Testis (tissue), 3 donors: Measurements from ENCODE around the gene IQSEC3. TPM values are rescaled to one million over a fixed set of nuclear protein-coding genes. Genes with fewer than 3 reads are reported as not detected.

Experiments
- DNase-seq: peaks from one replicate; pipeline ENCODE4 v3.0.0-alpha.2; 2019
- H3K27ac ChIP-seq, 2 donors: fragments of 200-600 bp; sonication (generic); one replicate each; pipeline ENCODE4 v1.5.1; 2019
- H3K27me3 ChIP-seq: fragments of 200-600 bp; sonication (generic); one replicate; pipeline ENCODE4 v1.5.1; 2019
- H3K36me3 ChIP-seq: fragments of 200-600 bp; sonication (generic); one replicate; pipeline ENCODE4 v1.5.1; 2017; ENCODE audit warnings: low read depth; ENCODE audit errors: missing control alignments
- H3K4me1 ChIP-seq: fragments of 200-600 bp; sonication (generic); one replicate; pipeline ENCODE4 v1.5.1; 2019
- H3K4me3 ChIP-seq, 2 donors: fragments of 200-600 bp; sonication (generic); one replicate each; pipeline ENCODE4 v1.5.1; 2017 to 2019
- H3K9me3 ChIP-seq: fragments of 200-600 bp; sonication (generic); one replicate; pipeline ENCODE4 v1.5.1; 2017
- POLR2A ChIP-seq: fragments of 450-650 bp; IDR thresholded peaks from one replicate; pipeline ENCODE4 v1.6.1; 2017; ENCODE audit warnings: antibody characterized with exemption, mild to moderate bottlenecking, moderate library complexity
- WGBS, 2 donors: methylation state at CpG; one replicate each; pipeline ENCODE4 v1.1.5; 2018; 5-methylcytosine and 5-hydroxymethylcytosine counted together
- intact Hi-C: fragments of 100-400 bp; cut with DNase I; formaldehyde crosslinking; loops from one replicate; pipeline ENCODE4 v1.15.1; 2023; ENCODE audit warnings: low total_unique reads
- polyA plus RNA-seq: library from polyadenylated mRNA; stranded (reverse); fragments of 350-450 nt; fragmentation: Illumina TruSeq; extraction: RNeasy Lipid Tissue Mini Kit (QIAGEN cat#74804); gene quantifications from one replicate; pipeline ENCODE4 v1.2.3, GENCODE V29; 2014; ENCODE audit warnings: low read depth, low replicate concordance; ENCODE audit not compliant: insufficient read depth
- total RNA-seq, 2 donors: library from RNA; depleted of rRNA; stranded (reverse); fragments of >200 nt; gene quantifications; one replicate each; pipeline ENCODE4 v1.2.3, GENCODE V29; 2016
- TF ChIP-seq, protein P1 (sequence below), 3 experiments: fragments of 450-650 bp in 2 of 3; fragments of 200-600 bp in 1 of 3; sonication (generic) in 1 of 3; IDR thresholded peaks; one replicate each; pipeline ENCODE4 v1.5.1; 2016 to 2019; ENCODE audit warnings: antibody characterized with exemption in 3 of 3, mild to moderate bottlenecking in 2 of 3, moderate library complexity in 1 of 3

The IQSEC3 gene
- total and polyA plus RNA-seq, 3 donors from 2014 or later, result 3.9 to 12.2 (median 4.5) TPM

DNA sequence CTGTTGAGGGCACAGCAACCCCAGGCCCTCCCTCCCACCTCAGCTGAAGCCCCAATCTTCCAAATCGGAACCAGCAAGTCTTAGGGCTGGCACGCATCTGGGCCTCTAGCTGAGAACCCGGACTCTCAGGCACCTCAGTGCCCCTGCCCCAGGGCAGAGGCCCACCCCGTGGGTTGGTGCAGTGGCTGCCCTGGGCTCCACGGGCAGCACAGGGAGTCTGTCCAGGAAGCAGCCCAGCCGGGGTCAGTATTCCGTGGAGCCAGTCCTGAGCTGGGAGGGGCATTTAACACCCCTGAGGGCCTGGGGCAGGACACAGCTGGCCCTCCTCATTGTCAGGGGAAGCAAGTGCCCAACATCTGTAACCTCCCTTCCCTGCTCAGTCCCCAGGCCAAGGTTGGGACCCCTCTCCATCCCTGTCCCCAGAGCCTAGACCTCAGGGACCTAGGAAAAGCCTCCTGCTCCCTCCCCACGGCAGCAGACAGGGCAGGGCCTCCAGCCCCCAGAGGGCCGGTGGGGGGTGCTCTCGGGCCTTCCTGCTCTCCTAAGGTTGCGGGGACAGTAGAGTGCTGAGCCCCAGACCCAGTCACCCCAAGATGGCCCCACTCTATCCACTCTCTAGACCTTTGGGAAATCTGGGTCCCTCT, 110.9 kb downstream of the IQSEC3 start:
- Histone ChIP-seq H3K4me1 (peaks cover 71% of the 10 kb centered on the region), H3K4me3 (no peak overlapping the region), H3K36me3 (no peaks in the 10 kb centered on the region), H3K27me3 (no peaks in the 10 kb centered on the region), H3K9me3 (no peaks in the 10 kb centered on the region), H3K27ac (peak overlapping the region; percentile 19 to 38)
- WGBS, 2 donors, result 61 to 82% methylated on average over 3 to 11 of the region's 11 CpGs
- TF ChIP-seq, protein P1, sequence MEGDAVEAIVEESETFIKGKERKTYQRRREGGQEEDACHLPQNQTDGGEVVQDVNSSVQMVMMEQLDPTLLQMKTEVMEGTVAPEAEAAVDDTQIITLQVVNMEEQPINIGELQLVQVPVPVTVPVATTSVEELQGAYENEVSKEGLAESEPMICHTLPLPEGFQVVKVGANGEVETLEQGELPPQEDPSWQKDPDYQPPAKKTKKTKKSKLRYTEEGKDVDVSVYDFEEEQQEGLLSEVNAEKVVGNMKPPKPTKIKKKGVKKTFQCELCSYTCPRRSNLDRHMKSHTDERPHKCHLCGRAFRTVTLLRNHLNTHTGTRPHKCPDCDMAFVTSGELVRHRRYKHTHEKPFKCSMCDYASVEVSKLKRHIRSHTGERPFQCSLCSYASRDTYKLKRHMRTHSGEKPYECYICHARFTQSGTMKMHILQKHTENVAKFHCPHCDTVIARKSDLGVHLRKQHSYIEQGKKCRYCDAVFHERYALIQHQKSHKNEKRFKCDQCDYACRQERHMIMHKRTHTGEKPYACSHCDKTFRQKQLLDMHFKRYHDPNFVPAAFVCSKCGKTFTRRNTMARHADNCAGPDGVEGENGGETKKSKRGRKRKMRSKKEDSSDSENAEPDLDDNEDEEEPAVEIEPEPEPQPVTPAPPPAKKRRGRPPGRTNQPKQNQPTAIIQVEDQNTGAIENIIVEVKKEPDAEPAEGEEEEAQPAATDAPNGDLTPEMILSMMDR (IDR thresholded peaks at IDR 0.05), result no peak
- TF ChIP-seq POLR2A, result no peak
- intact Hi-C loops, result no loop called here
- no peak for DNase-seq

DNA sequence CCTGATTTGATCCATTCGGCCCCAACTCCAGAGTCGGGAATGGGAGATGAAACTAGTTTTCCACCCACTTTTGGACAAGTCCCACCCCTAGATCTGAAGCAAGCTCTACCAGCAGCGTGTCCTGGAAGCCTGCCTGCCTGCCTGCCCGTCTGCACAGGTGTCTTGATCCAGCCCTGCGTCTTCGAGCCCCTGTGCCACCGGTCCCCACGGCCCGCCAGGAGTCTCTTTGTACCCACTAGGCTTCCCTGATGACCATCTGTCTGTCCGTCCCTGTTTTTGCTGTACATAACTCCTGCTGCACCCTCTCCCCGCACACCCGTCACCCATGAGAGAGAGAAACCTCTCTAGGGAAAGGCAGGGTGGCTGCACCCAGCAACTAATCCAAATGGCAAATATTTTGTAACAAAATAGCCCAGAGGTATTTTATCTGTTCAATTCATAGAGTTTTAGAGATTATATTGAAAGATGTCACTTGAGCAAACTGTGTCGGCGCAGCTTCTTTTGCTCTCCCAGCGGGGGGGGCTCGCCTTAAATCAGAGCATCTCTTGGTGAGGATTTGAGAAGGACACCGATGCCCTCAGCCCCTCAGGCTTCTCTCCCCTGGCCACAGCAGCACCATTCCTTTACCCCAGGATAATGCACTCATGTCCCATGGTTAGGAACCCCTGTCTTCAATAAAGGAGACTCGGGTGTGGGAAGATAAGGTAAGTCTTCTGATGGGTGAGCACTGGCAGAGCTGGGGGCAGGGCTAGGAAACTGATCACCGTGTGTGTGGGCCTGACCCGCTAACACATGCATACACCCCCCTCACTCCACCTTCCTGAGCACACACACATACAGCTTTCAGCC, 111.6 kb downstream of the IQSEC3 start:
- no peak for DNase-seq
- H3K4me3 ChIP-seq, result no peak overlapping the region
- no peak for TF ChIP-seq POLR2A
- TF ChIP-seq, protein P1 (IDR thresholded peaks at IDR 0.05), result no peak
- no peaks in the 10 kb centered on the region for H3K36me3 ChIP-seq
- WGBS, 2 donors, result 70 to 82% methylated on average over 20 of the region's 20 CpGs
- intact Hi-C loops, result no loop called here
- no peaks in the 10 kb centered on the region for H3K27me3 ChIP-seq
- no peaks in the 10 kb centered on the region for H3K9me3 ChIP-seq
- H3K27ac ChIP-seq, result peak overlapping the region; percentile 19 to 38
- peaks cover 65% of the 10 kb centered on the region for H3K4me1 ChIP-seq

DNA sequence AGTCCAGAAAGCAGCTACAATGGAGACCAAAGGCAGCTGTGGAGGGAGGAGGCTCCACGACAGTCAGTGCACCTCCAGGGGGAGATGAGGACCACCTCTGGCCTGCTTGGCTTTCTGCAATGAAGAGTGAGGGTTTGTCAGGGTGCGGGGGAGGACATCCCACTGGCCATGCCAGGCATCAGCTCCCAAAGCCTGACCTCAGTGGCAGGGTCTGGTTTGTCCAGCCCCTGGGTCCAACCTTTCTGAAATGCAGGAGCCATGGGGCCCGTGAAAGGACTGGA, 112.2 kb downstream of the IQSEC3 start:
- H3K4me1 ChIP-seq, result peaks cover 61% of the 10 kb centered on the region
- DNase-seq, result no peak

DNA sequence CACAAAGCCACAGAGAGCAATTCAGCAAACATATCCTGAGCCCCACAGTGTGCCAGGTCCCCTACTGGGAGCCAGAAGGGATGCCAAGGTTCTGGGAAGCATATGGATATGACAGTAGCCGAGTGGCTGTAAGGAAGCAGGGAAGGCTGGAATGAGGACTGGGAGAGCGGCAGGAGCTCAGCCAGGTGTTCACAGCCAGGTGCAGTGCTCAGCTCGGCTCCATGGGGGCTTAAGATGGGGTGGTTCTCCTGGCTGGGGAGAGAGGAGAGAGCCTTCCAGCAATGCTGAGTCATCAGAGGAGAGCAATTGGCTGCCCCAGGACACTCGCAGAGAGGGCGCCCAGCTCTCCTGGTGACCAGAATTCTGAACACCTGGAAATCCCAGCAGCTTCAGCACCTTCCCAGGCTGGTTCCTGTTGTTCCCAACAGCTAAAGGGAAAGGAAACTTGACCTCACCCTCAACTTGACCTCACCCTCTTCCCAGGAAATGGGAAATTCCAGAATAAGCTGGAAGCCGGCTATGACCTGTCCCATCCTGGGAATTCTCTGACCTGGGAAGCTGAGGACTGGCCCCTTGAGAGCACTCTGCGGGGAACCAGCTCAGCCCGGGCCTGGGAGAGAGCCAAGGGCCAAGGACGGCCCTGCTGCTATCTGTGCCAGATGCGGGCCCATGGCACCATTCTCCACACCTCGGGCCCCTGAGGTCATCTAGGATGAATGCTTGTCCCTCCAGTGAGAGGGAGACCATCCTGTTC, 112.7 kb downstream of the IQSEC3 start:
- Histone ChIP-seq H3K27me3 (no peaks in the 10 kb centered on the region), H3K27ac (no peak overlapping the region), H3K4me1 (peaks cover 57% of the 10 kb centered on the region), H3K36me3 (no peaks in the 10 kb centered on the region), H3K4me3 (no peak overlapping the region), H3K9me3 (no peaks in the 10 kb centered on the region)
- no peak for DNase-seq
- 73 to 74% methylated on average over 6 to 11 of the region's 11 CpGs for WGBS, 2 donors
- no peak for TF ChIP-seq POLR2A
- TF ChIP-seq, protein P1 (IDR thresholded peaks at IDR 0.05), result no peak
- intact Hi-C loops, result no loop called here

More for the DNA sequence above, 112.2 kb downstream of the IQSEC3 start:
- TF ChIP-seq, protein P1 (IDR thresholded peaks at IDR 0.05), result no peak
- no peak for TF ChIP-seq POLR2A
- Histone ChIP-seq H3K27ac (no peak overlapping the region), H3K27me3 (no peaks in the 10 kb centered on the region), H3K36me3 (no peaks in the 10 kb centered on the region), H3K4me3 (no peak overlapping the region), H3K9me3 (no peaks in the 10 kb centered on the region)
- intact Hi-C loops, result no loop called here
- 76 to 86% methylated on average over 2 to 3 of the region's 3 CpGs for WGBS, 2 donors
